WERI-Rb-1 (cell line): ENCODE results near the gene NMT2.

ENCODE experiments used
- DNase-seq: peaks from one replicate; pipeline ENCODE4 v3.0.0-alpha.2; 2020
- H3K27ac ChIP-seq: fragments of 250-450 bp; sonication (Bioruptor Pico); 2 replicates; pipeline ENCODE4 v1.5.1; 2020; ENCODE audit warnings: mild to moderate bottlenecking, moderate library complexity
- H3K27me3 ChIP-seq: fragments of 250-450 bp; sonication (Bioruptor Pico); 2 replicates; pipeline ENCODE4 v1.5.1; 2021; ENCODE audit warnings: mild to moderate bottlenecking, low read depth, moderate library complexity; ENCODE audit not compliant: insufficient read depth, severe bottlenecking
- H3K36me3 ChIP-seq: fragments of 250-450 bp; sonication (Bioruptor Pico); 2 replicates; pipeline ENCODE4 v1.5.1; 2020; ENCODE audit warnings: mild to moderate bottlenecking, moderate library complexity
- H3K4me3 ChIP-seq: 2 replicates; pipeline ENCODE4 v1.5.1; 2011; ENCODE audit warnings: low read depth, mild to moderate bottlenecking, control low read depth, low read length
- H3K9me3 ChIP-seq: fragments of 250-450 bp; sonication (Bioruptor Pico); 2 replicates; pipeline ENCODE4 v1.5.1; 2021; ENCODE audit warnings: mild to moderate bottlenecking, moderate library complexity; ENCODE audit not compliant: severe bottlenecking
- CTCF ChIP-seq: IDR thresholded peaks from 2 replicates; pipeline ENCODE4 v1.5.1; 2011; ENCODE audit warnings: low read depth, mild to moderate bottlenecking, control low read depth, inconsistent platforms, low read length

Gene NMT2

GRCh38 chr10:15067154-15067553 is 101.3 kb downstream of the NMT2 start:
- Histone ChIP-seq H3K9me3 (no peaks in the 10 kb centered on the region), H3K27me3 (no peaks in the 10 kb centered on the region), H3K27ac (no peak overlapping the region), H3K36me3 (no peaks in the 10 kb centered on the region), H3K4me3 (no peak overlapping the region)
- TF ChIP-seq CTCF, result no peak
- DNase-seq, result no peak

GRCh38 chr10:15060638-15061037 is 107.9 kb downstream of the NMT2 start:
- no peaks in the 10 kb centered on the region for H3K27me3 ChIP-seq
- no peak overlapping the region for H3K27ac ChIP-seq
- DNase-seq, result no peak
- TF ChIP-seq CTCF, result no peak
- H3K36me3 ChIP-seq, result no peaks in the 10 kb centered on the region
- H3K4me3 ChIP-seq, result no peak overlapping the region
- H3K9me3 ChIP-seq, result no peaks in the 10 kb centered on the region

- no peak for TF ChIP-seq CTCF
- no peak for DNase-seq
- Histone ChIP-seq H3K36me3 (no peaks in the 10 kb centered on the region), H3K27me3 (no peaks in the 10 kb centered on the region), H3K4me3 (no peak overlapping the region), H3K9me3 (no peaks in the 10 kb centered on the region), H3K27ac (no peak overlapping the region)
Measured at GRCh38 chr10:15059914-15060313, 108.6 kb downstream of the NMT2 start.

- Histone ChIP-seq H3K9me3 (no peaks in the 10 kb centered on the region), H3K36me3 (no peaks in the 10 kb centered on the region), H3K27me3 (no peaks in the 10 kb centered on the region), H3K4me3 (no peak overlapping the region), H3K27ac (no peak overlapping the region)
- no peak for DNase-seq
- no peak for TF ChIP-seq CTCF
Measured at GRCh38 chr10:15058689-15059088, 109.8 kb downstream of the NMT2 start.
